ENCODE data around the gene ADCY4.

Gene ADCY4

DNA sequence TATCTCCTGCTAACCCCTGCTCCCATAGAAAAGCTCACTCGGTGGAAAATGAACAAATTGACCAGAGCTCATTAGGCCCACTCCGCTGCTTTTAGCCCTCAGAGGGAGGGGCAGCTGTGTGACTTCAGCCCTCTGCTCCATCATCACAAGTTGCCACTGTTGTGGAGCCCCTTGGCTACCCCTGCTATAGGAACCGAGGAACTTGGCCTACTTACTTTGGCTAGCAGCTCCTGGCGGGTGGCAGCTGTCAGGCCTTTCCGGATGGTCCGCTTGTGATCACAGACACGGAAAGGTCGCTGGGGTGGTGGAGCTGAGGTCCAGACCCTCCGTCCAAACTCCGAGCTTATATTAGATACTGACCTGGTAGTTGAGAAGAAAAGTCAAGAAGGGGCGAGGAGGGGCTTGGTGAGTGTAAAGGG is 27.7 kb downstream of the ADCY4 start:
- no peak for DNase-seq (ENCODE audit: low read depth, low spot score)
- POLR2A ChIA-PET: interaction anchor here (1.7 kb wide), 1 partner anchor 64 kb away, joined by 7 read pairs; the partner anchor contains the start of gene TINF2
- CTCF ChIA-PET: interaction anchor here (0.7 to 37.5 kb wide), 40 partner anchors 3 to 250 kb away, joined by 3 to 688 read pairs (median 6); partner anchors contain the start of genes ADCY4, CBLN3, CIDEB and DCAF11
- TF ChIP-seq, protein P1, sequence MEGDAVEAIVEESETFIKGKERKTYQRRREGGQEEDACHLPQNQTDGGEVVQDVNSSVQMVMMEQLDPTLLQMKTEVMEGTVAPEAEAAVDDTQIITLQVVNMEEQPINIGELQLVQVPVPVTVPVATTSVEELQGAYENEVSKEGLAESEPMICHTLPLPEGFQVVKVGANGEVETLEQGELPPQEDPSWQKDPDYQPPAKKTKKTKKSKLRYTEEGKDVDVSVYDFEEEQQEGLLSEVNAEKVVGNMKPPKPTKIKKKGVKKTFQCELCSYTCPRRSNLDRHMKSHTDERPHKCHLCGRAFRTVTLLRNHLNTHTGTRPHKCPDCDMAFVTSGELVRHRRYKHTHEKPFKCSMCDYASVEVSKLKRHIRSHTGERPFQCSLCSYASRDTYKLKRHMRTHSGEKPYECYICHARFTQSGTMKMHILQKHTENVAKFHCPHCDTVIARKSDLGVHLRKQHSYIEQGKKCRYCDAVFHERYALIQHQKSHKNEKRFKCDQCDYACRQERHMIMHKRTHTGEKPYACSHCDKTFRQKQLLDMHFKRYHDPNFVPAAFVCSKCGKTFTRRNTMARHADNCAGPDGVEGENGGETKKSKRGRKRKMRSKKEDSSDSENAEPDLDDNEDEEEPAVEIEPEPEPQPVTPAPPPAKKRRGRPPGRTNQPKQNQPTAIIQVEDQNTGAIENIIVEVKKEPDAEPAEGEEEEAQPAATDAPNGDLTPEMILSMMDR (IDR thresholded peaks at IDR 0.05; ENCODE audit: insufficient read depth, low read length, missing control alignments): no peak
- H3K4me3 ChIP-seq (ENCODE audit: low read depth, low read length): no peak overlapping the region

DNA sequence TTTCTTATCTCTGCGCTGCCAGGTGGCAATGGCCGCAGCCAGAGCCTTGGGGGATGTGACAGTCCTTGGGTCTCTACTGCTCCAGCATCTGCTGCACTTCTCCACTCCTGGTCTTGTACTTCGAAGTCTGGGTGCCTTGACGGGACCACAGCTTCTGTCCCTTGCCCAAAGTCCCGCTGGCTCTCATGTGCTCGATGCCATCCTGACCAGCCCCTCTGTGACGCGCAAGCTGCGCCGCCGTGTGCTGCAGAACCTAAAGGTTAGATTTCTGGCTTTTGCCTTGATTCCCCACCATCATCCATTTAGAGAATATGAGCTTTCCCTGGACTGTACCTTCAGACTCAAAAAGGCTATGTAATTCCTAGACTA is 30.9 kb downstream of the ADCY4 start:
- TF ChIP-seq, protein P1 (IDR thresholded peaks at IDR 0.05; ENCODE audit: insufficient read depth, low read length, missing control alignments): no peak
- no peak overlapping the region for H3K4me3 ChIP-seq (ENCODE audit: low read depth, low read length)
- ChIA-PET CTCF (interaction anchor here (0.6 to 21.1 kb wide), 4 partner anchors 19 to 246 kb away, joined by 3 to 688 read pairs (median 192); partner anchors contain the start of genes ADCY4, CBLN3, CIDEB and KHNYN), POLR2A (no interaction called here)
- DNase-seq (ENCODE audit: low read depth, low spot score): no peak

DNA sequence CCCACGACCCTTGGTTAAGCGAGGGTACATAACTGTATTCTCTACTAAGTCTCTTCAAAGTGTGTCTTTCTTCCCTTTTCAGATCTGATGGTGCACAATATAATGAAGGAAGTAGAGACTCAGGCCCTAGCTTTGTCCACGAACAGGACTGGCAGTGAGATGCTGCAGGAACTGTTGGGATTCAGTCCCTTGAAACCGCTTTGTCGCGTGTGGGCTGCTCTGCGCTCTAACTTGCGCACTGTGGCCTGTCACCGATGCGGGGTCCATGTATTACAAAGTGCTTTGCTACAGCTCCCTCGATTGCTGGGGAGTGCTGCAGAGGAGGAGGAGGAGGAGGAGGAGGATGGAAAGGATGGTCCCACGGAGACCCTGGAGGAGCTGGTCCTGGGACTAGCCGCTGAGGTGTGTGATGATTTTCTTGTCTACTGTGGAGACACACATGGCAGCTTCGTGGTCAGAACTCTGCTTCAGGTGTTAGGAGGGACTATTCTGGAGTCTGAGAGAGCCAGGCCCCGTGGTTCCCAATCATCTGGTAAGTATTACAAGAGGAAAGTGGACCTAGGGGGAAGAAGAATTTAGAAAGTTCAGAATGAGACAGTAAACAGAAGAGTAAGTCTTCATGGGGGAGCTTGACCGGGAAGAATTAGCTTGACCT is 34.4 kb downstream of the ADCY4 start:
- TF ChIP-seq, protein P1 (IDR thresholded peaks at IDR 0.05; ENCODE audit: insufficient read depth, low read length, missing control alignments): no peak
- DNase-seq (ENCODE audit: low read depth, low spot score): no peak
- POLR2A ChIA-PET: interaction anchor here (0.7 to 4.1 kb wide), 7 partner anchors 8 to 136 kb away, joined by 3 to 26 read pairs (median 3); partner anchors contain the start of genes CIDEB, RABGGTA and TINF2
- CTCF ChIA-PET: interaction anchor here (0.6 to 21.1 kb wide), 15 partner anchors 22 to 243 kb away, joined by 3 to 688 read pairs (median 33); partner anchors contain the start of genes ADCY4, CBLN3, CHMP4A and CIDEB
- H3K4me3 ChIP-seq (ENCODE audit: low read depth, low read length): peak overlapping the region; percentile 99

DNA sequence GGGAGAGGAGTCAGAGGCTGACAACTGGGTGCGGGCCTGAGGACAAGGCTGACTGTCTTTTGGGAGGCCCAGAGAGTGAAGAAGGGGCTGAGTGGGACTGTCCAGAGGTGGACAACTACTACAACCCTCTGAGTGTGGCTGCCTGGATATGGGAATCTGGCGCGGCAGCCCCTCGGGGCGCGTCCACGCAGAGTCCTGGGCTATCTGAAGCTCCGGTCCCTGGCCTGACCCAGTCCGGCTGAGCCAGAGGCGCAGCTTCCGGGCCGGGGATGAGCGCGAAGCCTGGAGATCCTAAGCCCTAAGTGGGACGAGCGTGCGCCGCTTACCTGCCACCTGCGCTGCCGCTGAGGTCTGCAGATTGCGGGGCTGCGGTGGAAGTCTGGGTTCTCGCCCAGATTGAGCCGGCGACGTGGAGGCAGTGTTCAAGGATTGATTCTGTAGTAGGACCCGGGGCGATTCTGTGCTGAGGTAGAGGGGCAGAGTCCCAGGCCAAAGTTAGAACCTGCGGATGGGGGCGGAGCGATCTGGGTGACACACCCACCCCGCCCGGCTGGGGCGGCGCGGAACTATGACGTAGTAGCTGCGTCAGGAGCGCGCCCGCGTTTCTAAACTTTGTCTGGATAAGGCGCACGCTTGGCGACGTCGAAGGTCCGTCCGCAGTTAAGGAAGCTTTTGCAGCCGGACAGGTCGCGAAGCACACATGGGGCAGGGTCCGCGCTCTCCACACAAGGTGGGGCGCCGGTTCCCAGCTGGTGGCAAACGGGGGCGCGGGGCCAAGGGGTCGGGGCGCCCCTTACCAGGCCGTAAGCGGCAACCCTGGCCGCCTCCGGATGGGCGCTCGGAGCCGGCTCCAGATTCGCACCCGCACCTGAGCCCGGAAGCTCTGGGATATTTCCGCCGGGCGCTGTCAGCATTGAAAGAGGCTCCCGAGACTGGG is 35.3 kb downstream of the ADCY4 start, which contains the start of the genes DHRS1 and NOP9:
TSS of gene DHRS1 (minus strand) at position 526 of the 937 bp plus-strand sequence. CDS start 674 bp downstream, outside the sequence.
TSS of gene NOP9 (plus strand) at position 596 of the 937 bp plus-strand sequence. CDS start at position 701, 105 bp downstream.
- peak; percentile 24 for DNase-seq (ENCODE audit: low read depth, low spot score)
- TF ChIP-seq, protein P1 (IDR thresholded peaks at IDR 0.05; ENCODE audit: insufficient read depth, low read length, missing control alignments): no peak
- POLR2A ChIA-PET: interaction anchor here (0.7 to 4.1 kb wide), 8 partner anchors 9 to 158 kb away, joined by 3 to 26 read pairs (median 4); partner anchors contain the start of genes CIDEB, EMC9, IPO4 and RABGGTA
- H3K4me3 ChIP-seq (ENCODE audit: low read depth, low read length): peak within 1 kb of the TSS; percentile 99
- CTCF ChIA-PET: interaction anchor here (1.0 to 21.1 kb wide), 17 partner anchors 10 to 242 kb away, joined by 3 to 688 read pairs (median 33); partner anchors contain the start of genes ADCY4, CBLN3, CHMP4A and CIDEB

DNA sequence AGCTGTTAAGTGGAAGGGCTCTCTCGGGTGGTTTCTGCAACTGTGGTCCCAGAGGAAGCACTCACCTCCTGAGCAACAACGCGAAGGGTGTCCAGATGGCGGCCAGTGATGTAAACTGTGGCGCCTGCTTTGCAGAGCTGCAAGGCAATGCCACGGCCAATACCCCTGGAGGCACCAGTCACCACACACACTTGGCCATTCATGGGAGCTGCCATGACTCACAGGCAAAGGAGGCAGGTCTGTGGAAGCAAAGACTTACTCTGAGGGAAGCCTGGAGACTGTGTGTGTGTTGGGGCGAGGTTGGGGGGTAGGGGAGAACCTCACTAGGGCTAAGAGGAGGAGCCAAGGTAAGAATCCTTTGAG is 36.0 kb downstream of the ADCY4 start:
- POLR2A ChIA-PET: interaction anchor here (0.8 to 4.1 kb wide), 5 partner anchors 28 to 158 kb away, joined by 3 to 26 read pairs (median 4); partner anchors contain the start of genes EMC9, IPO4, RABGGTA and TINF2
- peak; percentile 31 for DNase-seq (ENCODE audit: low read depth, low spot score)

More for the DNA sequence above, 36.0 kb downstream of the ADCY4 start:
- CTCF ChIA-PET: interaction anchor here (1.4 to 21.1 kb wide), 14 partner anchors 9 to 242 kb away, joined by 5 to 688 read pairs (median 42); partner anchors contain the start of genes ADCY4, CBLN3, CHMP4A and CIDEB
- H3K4me3 ChIP-seq (ENCODE audit: low read depth, low read length): peak overlapping the region; percentile 99
- TF ChIP-seq, protein P1 (IDR thresholded peaks at IDR 0.05; ENCODE audit: insufficient read depth, low read length, missing control alignments): no peak

All from AG04449 (cell line).